Measurements from ENCODE around the gene SEMA5A.

Gene SEMA5A

GRCh38 chr5:9202636-9203035, 343.2 kb downstream of the SEMA5A start:
- no peak for DNase-seq (ENCODE audit: low read depth)

DNA sequence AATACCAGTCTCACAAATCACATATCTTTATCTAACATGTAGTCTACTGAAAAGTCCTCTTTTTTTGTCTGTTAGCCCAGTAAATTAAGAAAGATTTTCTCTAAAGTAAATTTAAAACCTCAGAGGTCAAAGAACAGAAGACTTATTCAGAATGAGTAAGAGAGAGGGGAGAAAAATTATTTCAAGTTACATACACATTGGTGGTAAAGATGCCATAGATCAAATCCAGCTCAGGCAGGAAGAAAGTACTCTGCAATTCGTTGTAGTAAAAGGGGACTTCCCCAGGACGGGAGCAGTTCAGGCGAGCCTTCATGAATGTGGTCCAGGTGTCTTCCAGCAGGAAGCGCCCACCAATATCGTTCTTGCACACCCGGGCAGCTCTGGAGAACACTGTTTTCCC, 344.1 kb downstream of the SEMA5A start:
- DNase-seq (ENCODE audit: low read depth), result no peak

DNA sequence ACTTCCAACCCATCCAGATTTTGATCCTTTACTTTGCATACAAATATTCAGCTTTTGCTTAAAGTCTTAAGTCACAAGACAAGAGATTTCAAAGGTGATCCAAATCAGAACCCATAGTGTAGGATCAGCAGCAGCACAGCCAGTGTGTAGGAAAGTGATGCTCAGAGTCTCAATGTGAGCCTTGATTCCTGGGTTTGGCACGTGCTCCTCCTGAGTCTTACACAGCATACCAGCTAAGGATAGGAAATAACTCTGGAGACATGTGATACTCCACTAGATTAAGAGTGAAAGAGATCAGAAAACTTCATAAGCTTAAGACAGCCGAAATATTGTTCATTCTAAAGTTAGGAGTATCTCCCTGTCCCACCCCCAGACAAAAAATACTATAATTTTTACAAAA, 344.9 kb downstream of the SEMA5A start:
- DNase-seq (ENCODE audit: low read depth), result no peak

DNA sequence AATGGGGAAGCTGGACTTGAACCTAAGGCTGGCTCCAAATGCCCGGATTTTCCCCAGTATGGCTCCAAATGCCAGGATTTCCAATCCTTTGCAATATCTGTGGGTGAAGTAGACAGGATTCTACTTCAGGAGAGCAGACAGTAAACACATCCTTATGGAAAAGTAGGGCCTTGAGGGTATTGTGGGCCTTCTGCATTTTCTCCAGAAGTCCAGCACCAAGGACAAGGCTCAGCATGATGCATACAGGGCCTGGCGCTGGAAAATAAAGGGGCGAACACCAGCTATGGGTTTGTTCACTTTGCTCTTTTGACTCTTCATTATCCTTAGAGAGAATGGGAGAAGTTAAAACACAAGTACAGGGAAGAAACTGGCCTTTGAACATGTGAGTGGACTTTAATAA, 347.5 kb downstream of the SEMA5A start:
- DNase-seq (ENCODE audit: low read depth), result no peak

GRCh38 chr5:9197881-9198260, 348.0 kb downstream of the SEMA5A start:
- DNase-seq (ENCODE audit: low read depth), result no peak

GRCh38 chr5:9196403-9197227, 349.3 kb downstream of the SEMA5A start:
- DNase-seq (ENCODE audit: low read depth), result no peak

GRCh38 chr5:9194509-9194908, 351.4 kb downstream of the SEMA5A start:
- peak; percentile 47 for DNase-seq (ENCODE audit: low read depth)

DNA sequence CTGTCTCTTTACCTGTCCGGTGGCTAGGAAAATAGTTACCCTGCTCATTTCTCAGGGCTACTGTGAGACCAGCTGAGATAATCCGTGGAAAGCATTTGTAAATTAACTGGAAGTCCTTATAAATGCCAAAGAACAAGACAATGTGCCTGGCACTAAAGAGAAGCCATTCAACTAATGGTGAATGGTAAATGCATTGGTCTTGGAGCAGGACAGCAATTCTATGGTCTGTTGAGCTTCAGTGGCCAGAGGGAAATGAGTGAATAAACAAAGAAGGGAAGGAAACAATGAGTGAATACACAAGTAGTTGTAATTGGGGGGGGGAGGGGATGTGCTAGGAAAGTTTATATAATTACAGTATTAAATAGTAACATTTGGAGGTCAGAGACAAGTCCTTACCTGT, 353.6 kb downstream of the SEMA5A start:
- DNase-seq (ENCODE audit: low read depth), result no peak

- DNase-seq (ENCODE audit: low read depth), result no peak
These were observed 356.2 kb downstream of the SEMA5A start for GRCh38 chr5:9189681-9190080.

DNA sequence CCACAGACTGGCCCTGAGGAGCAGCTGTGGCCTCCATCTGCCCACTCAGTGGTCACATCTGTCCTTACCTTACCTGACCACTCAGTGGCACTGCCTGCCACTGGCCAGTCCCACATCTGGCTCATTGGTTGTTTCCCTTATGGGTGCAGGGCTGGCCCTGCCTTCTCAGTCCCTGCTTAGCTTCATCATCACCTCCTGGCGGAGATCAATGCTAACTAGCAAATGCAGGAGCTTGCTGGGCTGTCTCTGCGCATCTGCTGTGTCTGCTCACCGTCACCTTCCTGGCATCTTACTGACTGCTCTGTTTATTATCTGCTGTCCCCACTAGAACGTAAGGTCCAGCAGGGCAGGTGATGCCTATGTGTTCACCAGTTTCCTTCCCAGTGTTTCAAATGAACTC, 356.9 kb downstream of the SEMA5A start:
- DNase-seq (ENCODE audit: low read depth), result no peak

DNA sequence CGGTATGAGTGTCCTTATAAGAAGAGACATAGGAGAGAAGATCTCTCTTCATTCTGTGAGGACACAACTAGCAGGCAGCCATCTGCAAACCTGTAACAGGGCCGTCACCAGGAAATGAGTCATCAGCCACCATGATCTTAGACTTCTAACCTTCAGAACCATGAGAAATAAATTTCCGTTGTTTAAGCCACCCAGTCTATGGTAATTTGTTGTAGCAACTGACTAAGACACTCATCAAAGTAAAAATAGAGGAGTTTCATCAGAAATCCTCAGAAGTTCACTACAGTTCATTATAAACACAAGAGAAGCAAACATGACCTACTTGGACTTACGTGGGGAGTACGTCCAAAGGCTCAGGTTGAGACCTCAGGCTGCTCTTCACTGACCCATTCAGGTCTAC, 357.7 kb downstream of the SEMA5A start:
- DNase-seq (ENCODE audit: low read depth), result peak; percentile 46

DNA sequence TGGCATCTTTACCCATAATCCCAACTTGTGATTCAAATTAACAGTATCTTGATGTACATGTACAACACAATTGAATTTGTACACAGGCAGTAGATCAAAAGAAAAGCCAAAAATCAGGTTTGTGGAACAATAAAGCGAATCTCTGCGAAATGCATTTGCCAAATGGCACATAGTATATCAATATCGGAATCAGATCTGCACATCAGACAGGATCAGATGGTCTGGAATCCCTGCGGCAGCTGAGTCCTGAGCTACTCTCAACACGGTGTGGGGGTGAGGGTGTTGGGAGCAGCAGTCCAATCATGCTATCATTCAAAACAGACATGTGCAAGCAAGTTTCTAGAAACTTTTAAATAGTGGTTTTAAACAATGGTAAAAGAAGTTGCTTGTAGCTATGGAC, 358.3 kb downstream of the SEMA5A start:
- DNase-seq (ENCODE audit: low read depth), result no peak

- no peak for DNase-seq (ENCODE audit: low read depth)
These were observed 359.8 kb downstream of the SEMA5A start for GRCh38 chr5:9186069-9186468.

DNA sequence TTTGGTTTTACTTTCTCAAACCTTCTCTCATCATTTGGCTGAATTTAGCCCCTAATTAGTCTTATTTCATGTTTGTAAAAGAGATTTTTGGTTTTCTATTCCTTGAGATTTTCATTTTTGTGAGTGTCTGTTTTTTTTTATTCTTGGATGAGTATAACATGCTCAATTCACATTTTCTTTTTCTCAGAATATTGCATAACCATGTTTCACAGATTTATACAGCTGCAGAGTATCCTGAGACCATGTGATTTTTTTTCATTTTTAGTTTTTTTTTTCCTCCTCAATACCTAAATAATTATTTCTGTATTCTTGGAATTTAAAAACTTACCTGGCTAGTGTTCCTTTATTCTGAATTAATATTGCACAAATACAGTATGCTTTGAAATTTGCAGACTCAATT, 361.9 kb downstream of the SEMA5A start:
- no peak for DNase-seq (ENCODE audit: low read depth)

DNA sequence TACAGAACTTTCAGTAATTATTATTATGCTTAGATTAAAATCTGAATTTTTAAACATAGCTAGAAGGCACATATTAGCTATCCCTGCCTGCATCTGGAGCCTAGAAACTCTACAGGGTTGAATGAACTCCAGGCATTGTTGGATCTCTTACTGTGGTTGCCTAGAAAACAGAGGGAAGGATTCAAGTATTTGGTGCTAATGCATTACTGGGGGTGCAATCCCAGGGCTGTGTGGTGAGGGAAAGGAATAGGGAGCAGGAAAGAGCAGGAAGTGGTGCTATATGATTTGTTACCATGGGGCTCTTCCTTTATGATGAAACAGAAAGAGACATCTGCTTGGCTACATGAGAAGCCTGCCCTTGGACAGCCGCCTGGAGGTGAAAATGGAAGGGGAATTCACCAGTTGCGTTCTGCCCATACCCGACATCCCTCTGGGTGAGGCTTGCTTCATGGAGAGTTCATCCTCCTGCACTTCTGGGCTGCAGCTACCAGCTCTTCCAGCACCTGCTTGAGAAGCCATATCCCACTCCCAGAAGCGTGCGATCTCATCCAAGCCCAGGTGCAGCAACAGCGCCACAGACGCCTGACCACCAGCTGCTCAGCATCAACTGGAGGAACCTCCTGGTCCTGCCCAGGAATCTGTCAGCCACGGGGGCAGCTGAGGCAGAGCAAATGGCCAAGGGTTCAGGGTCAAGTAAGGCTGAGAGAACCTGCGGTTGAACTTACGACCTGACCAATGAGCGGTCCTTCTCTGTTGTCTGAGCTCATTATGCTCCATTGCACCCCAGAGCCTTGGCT, 362.8 kb downstream of the SEMA5A start:
- no peak for DNase-seq (ENCODE audit: low read depth)

DNA sequence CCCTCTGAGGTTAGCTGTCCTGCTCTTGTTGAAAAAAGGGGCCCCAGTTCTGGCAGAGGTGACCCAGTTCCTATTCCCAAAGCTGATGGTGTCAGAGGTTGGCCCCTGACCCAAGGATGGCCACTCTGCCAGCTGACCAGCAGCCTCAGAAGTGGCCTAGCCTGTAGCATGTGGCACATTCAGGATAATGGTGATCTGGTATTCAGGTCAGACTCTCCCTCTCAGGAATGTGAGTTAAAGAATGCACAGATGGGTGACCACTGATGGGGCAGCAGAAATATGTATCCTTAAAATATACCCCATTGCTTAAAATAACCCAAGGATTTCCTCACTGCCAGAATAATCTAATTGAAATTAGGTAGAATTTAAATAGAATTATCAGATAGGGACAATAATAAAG, 369.2 kb downstream of the SEMA5A start:
- DNase-seq (ENCODE audit: low read depth), result no peak

GRCh38 chr5:9174446-9174845, 371.4 kb downstream of the SEMA5A start:
- DNase-seq (ENCODE audit: low read depth), result no peak

- DNase-seq (ENCODE audit: low read depth), result peak; percentile 81
These were observed 372.4 kb downstream of the SEMA5A start for GRCh38 chr5:9173281-9174048.

DNA sequence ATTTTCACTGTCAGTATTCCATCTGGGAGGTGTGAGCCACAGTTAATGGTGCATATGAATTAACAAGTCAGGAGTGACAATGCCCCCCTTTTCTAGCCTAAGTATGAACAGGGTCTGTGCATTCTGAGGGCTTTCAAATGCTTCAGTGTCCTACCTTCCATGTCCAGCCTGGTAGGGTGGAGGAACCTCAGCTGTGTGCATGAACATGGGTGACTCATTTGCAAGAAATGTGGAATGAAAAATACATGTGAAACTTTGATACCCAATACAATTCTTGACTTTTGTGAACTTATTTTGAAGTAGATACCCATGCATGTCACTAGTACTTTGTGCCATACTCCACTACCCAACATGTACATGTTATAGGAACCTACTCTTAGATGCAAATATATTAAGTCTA, 375.8 kb downstream of the SEMA5A start:
- no peak for DNase-seq (ENCODE audit: low read depth)

DNA sequence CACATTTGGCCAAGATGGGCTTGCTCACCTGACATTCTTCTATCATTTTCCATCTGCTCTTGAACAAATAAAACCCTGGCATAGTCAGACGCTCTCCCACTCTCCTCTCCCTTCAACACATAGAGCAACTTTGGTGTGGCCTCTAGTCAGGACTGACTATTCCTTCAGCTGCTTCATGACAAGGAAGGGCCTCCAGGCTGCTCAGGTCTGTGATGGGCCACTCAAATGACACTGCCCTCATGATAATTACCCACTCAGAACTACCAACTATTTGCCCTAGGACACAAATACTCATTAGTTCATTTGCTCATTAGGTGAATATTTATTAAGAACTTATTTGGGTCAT, 376.3 kb downstream of the SEMA5A start:
- DNase-seq (ENCODE audit: low read depth), result no peak

GRCh38 chr5:9168791-9169556, 376.9 kb downstream of the SEMA5A start:
- DNase-seq (ENCODE audit: low read depth), result no peak
